ENCODE measurements around the gene CCDC106.

- no peak for TF ChIP-seq EZH2 (IDR thresholded peaks at IDR 0.05; ENCODE audit: insufficient read depth, poor library complexity, severe bottlenecking)
- TF ChIP-seq EZH2phosphoT487 (IDR thresholded peaks at IDR 0.05; ENCODE audit: insufficient read depth, low read depth) = no peak
Observed at GRCh38 chr19:55598719-55599467, 49.1 kb upstream of the CCDC106 start.

Measured in GM23248 (cell line).